HG03469 (cell line): Measurements from ENCODE around the gene PARD3B.
"Not testable (repeated sequence)": the region's sequence is repeated elsewhere in the genome, so short reads cannot be mapped to it uniquely, and the experiment has no call there.

ENCODE experiments used
- ATAC-seq: cut with Tn5 transposase; IDR thresholded peaks from one replicate; pipeline ENCODE4 v1.9.1; 2021; ENCODE audit warnings: mild to moderate bottlenecking, moderate library complexity, moderate number of reproducible peaks; ENCODE audit not compliant: unreplicated experiment

The PARD3B gene

GRCh38 chr2:205477016-205477705 is 931.9 kb downstream of the PARD3B start:
- ATAC-seq, result no peak

GRCh38 chr2:205481861-205482260 is 936.6 kb downstream of the PARD3B start:
- no peak for ATAC-seq

- no peak for ATAC-seq
Observed at GRCh38 chr2:205482399-205483081, 937.3 kb downstream of the PARD3B start.

GRCh38 chr2:205483095-205483494 is 937.8 kb downstream of the PARD3B start:
- no peak for ATAC-seq

- no peak for ATAC-seq
Observed at GRCh38 chr2:205484215-205484614, 938.9 kb downstream of the PARD3B start.

- ATAC-seq, result no peak
Observed at GRCh38 chr2:205484764-205485163, 939.5 kb downstream of the PARD3B start.

- not testable (repeated sequence) for ATAC-seq
Observed at GRCh38 chr2:205493528-205493927, 948.3 kb downstream of the PARD3B start.

- ATAC-seq, result no peak
Observed at GRCh38 chr2:205494537-205495235, 949.4 kb downstream of the PARD3B start.

GRCh38 chr2:205495819-205496218 is 950.5 kb downstream of the PARD3B start:
- ATAC-seq, result no peak

GRCh38 chr2:205496370-205496769 is 951.1 kb downstream of the PARD3B start:
- ATAC-seq, result no peak

- no peak for ATAC-seq
Observed at GRCh38 chr2:205496772-205497171, 951.5 kb downstream of the PARD3B start.

- ATAC-seq, result no peak
Observed at GRCh38 chr2:205499006-205499405, 953.7 kb downstream of the PARD3B start.

GRCh38 chr2:205500065-205500464 is 954.8 kb downstream of the PARD3B start:
- no peak for ATAC-seq

- no peak for ATAC-seq
Observed at GRCh38 chr2:205500951-205501350, 955.7 kb downstream of the PARD3B start.

- ATAC-seq, result no peak
Observed at GRCh38 chr2:205501826-205502225, 956.6 kb downstream of the PARD3B start.

- ATAC-seq, result no peak
Observed at GRCh38 chr2:205505371-205505770, 960.1 kb downstream of the PARD3B start.

GRCh38 chr2:205509655-205510054 is 964.4 kb downstream of the PARD3B start:
- no peak for ATAC-seq

- no peak for ATAC-seq
Observed at GRCh38 chr2:205510345-205510744, 965.1 kb downstream of the PARD3B start.

- no peak for ATAC-seq
Observed at GRCh38 chr2:205511221-205511620, 965.9 kb downstream of the PARD3B start.

- ATAC-seq, result no peak
Observed at GRCh38 chr2:205511641-205512040, 966.4 kb downstream of the PARD3B start.

GRCh38 chr2:205520311-205520710 is 975.0 kb downstream of the PARD3B start:
- no peak for ATAC-seq

- no peak for ATAC-seq
Observed at GRCh38 chr2:205524656-205525055, 979.4 kb downstream of the PARD3B start.
